Stimulated activated CD8-positive, alpha-beta memory T cell treated with anti-CD3 and anti-CD28 coated beads, Interleukin-2, amount 100 ng/mL, for 1 hour (primary cell): ENCODE data around the gene NT5DC1.
A peak's percentile ranks its signal among the peaks of the same experiment; 100 is the strongest.
"Not testable (repeated sequence)": the region's sequence is repeated elsewhere in the genome, so short reads cannot be mapped to it uniquely, and the experiment has no call there.

Experiments used
- DNase-seq, 2 donors: peaks; one replicate each; pipeline ENCODE4 v3.0.0-alpha.2; 2020; ENCODE audit warnings: low read depth in 2 of 2

NT5DC1 gene

GRCh38 chr6:116090251-116090650 is 10.4 kb upstream of the NT5DC1 start:
- DNase-seq, result no peak

GRCh38 chr6:116094041-116094440 is 6.6 kb upstream of the NT5DC1 start:
- DNase-seq, result no peak

GRCh38 chr6:116096048-116096759 is 4.4 kb upstream of the NT5DC1 start:
- not testable (repeated sequence) for DNase-seq

- DNase-seq, result no peak
Measured at GRCh38 chr6:116096979-116097816, 3.5 kb upstream of the NT5DC1 start.

- no peak for DNase-seq
Measured at GRCh38 chr6:116099036-116099435, 1.6 kb upstream of the NT5DC1 start.

GRCh38 chr6:116101302-116101718 is 657 bp downstream of the NT5DC1 start:
- peak in 1 of 2 donors; percentile 49 for DNase-seq

- DNase-seq, result no peak
Measured at GRCh38 chr6:116101790-116102189, 1.1 kb downstream of the NT5DC1 start.

- no peak for DNase-seq
Measured at GRCh38 chr6:116102873-116103272, 2.2 kb downstream of the NT5DC1 start.

- no peak for DNase-seq
Measured at GRCh38 chr6:116104636-116105035, 4.0 kb downstream of the NT5DC1 start.

GRCh38 chr6:116105247-116105646 is 4.6 kb downstream of the NT5DC1 start:
- no peak for DNase-seq

GRCh38 chr6:116106146-116106545 is 5.5 kb downstream of the NT5DC1 start:
- no peak for DNase-seq

GRCh38 chr6:116108836-116109235 is 8.2 kb downstream of the NT5DC1 start:
- no peak for DNase-seq

GRCh38 chr6:116111552-116112528 is 11.2 kb downstream of the NT5DC1 start:
- DNase-seq, result no peak

- no peak for DNase-seq
Measured at GRCh38 chr6:116113386-116113785, 12.7 kb downstream of the NT5DC1 start.

- no peak for DNase-seq
Measured at GRCh38 chr6:116115781-116116180, 15.1 kb downstream of the NT5DC1 start.

GRCh38 chr6:116118608-116119007 is 18.0 kb downstream of the NT5DC1 start:
- DNase-seq, result no peak

GRCh38 chr6:116120430-116120829 is 19.8 kb downstream of the NT5DC1 start:
- DNase-seq, result no peak

- no peak for DNase-seq
Measured at GRCh38 chr6:116126032-116126431, 25.4 kb downstream of the NT5DC1 start, which contains the start of gene COL10A1. TSS of gene COL10A1 (minus strand) at chr6:116126132. CDS start at chr6:116125492, 640 bp downstream.

GRCh38 chr6:116127771-116128493 is 27.3 kb downstream of the NT5DC1 start:
- DNase-seq, result no peak

GRCh38 chr6:116133453-116133852 is 32.8 kb downstream of the NT5DC1 start:
- DNase-seq, result no peak

- DNase-seq, result no peak
Measured at GRCh38 chr6:116136373-116136772, 35.7 kb downstream of the NT5DC1 start.
